ENCODE results near the gene NAA25. TPM values are rescaled to one million over a fixed set of nuclear protein-coding genes. Genes with fewer than 3 reads are reported as not detected.

NAA25 gene
- total and polyA plus RNA-seq, 2 donors (not counting 1 experiment from before 2014, with no cell fraction given): 5.9 to 40.8 TPM

DNA sequence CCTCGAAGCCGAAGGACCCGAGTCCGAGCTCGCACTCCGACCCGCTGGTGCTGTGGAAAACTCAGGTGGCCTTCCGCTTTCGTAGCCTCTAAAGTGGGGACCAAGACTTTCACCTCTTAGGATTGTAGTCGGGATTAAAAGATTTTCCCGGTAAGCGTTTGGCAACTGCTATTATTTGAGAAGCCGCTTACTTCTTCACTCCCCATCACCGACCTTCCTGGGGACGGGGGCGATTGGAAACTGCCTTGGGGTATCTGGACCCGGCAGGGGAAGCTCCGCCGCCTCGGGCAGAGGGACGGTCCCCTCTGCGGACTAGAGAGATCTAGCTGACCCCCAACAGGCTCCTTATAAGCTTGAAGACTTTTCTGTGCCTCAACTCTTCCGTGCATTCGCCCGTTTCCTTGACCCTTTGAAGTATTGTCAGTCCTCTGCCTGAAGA is 17.4 kb upstream of the NAA25 start:
- Histone ChIP-seq H2AFZ (ENCODE audit: insufficient read depth, low read depth, low read length, poor library complexity, severe bottlenecking) (peak overlapping the region; percentile 75), H3K4me3 (ENCODE audit: control extremely low read depth in 1 of 5, extremely low read depth in 1 of 5, insufficient read depth in 1 of 5, low read depth in 2 of 5, low read length in 4 of 5) (peak overlapping the region; percentile 19 to 88 (median 86)), H3K79me2 (ENCODE audit: control insufficient read depth, insufficient read depth, low read length) (peaks cover 41% of the 10 kb centered on the region), H3K9me3 (ENCODE audit: control extremely low read depth in 1 of 3, control insufficient read depth in 2 of 3, insufficient read depth in 1 of 3, low read length in 2 of 3) (no peaks in the 10 kb centered on the region), H3K4me1 (ENCODE audit: control insufficient read depth in 2 of 2, insufficient read depth in 2 of 2, low read length in 2 of 2) (peaks cover 45 to 47% of the 10 kb centered on the region in 2 donors), H3K4me2 (replicated peaks; ENCODE audit: low read depth, low read length, poor library complexity, severe bottlenecking) (peak overlapping the region; percentile 82), H4K20me1 (ENCODE audit: control insufficient read depth, insufficient read depth, low read length, poor library complexity, severe bottlenecking) (peaks cover 7% of the 10 kb centered on the region), H3K27ac (ENCODE audit: low read length in 2 of 2) (peak overlapping the region; percentile 62 to 86), H3K9ac (ENCODE audit: low read length) (peak overlapping the region; percentile 86), H3K36me3 (replicated peaks in 1 of 2; ENCODE audit: control extremely low read depth in 1 of 2, control insufficient read depth in 1 of 2, extremely low read depth in 1 of 2, insufficient read depth in 2 of 2, low read length in 1 of 2) (no peaks in the 10 kb centered on the region), H3K27me3 (replicated peaks in 1 of 4; ENCODE audit: control extremely low read depth in 1 of 4, control insufficient read depth in 3 of 4, insufficient read depth in 4 of 4, low read length in 3 of 4) (no peaks in the 10 kb centered on the region)
- TF ChIP-seq EZH2 (IDR thresholded peaks at IDR 0.05; ENCODE audit: borderline replicate concordance, insufficient read depth, low read depth, low read length, poor library complexity, severe bottlenecking) (no peak), CTCF (IDR thresholded peaks at IDR 0.05) (no peak)
- H3K27ac Mint-ChIP-seq: peak overlapping the region; percentile 65
- no peaks in the 10 kb centered on the region for H3K27me3 Mint-ChIP-seq
- no peak for ATAC-seq (ENCODE audit: low read depth)
- CTCF ChIA-PET: interaction anchor here (2.3 kb wide), 1 partner anchor 17 kb away, joined by 10 read pairs; the partner anchor contains the start of gene NAA25
- WGBS (ENCODE audit: insufficient coverage): 3% methylated on average over 21 of the region's 25 CpGs
- H3K4me1 Mint-ChIP-seq: peaks cover 49% of the 10 kb centered on the region
- peak; percentile 22 for DNase-seq
- intact Hi-C loops (cut with micrococcal nuclease): loop anchor here (1.0 to 5.0 kb wide), 6 partner anchors 18 to 292 kb away; partner anchors contain the start of genes ERP29, NAA25, PTPN11 and RPL6
- H3K9me3 Mint-ChIP-seq (ENCODE audit: insufficient read depth): no peaks in the 10 kb centered on the region
- POLR2A ChIA-PET: interaction anchor here (0.5 to 5.4 kb wide), 4 partner anchors 14 to 112 kb away, joined by 3 to 35 read pairs (median 6); partner anchors contain the start of genes ERP29, NAA25 and TMEM116
- H3K4me3 Mint-ChIP-seq: peak overlapping the region; percentile 76

Measured in B cell (primary cell).